Esophagus muscularis mucosa (tissue), 3 donors: ENCODE data around the gene DOC2A.

Experiments
- CTCF ChIP-seq, 3 experiments: fragments of 200-600 bp in 2 of 3; fragments of 450-650 bp in 1 of 3; sonication (generic) in 2 of 3; IDR thresholded peaks; one replicate each; pipeline ENCODE4 v1.5.1; 2017 to 2019; ENCODE audit warnings: antibody characterized with exemption in 3 of 3, mild to moderate bottlenecking in 2 of 3, moderate library complexity in 1 of 3
- POLR2A ChIP-seq: fragments of 450-650 bp; IDR thresholded peaks from one replicate; pipeline ENCODE4 v1.6.1; 2017; ENCODE audit warnings: antibody characterized with exemption, moderate library complexity, mild to moderate bottlenecking, low read depth

- no peak for TF ChIP-seq CTCF (IDR thresholded peaks at IDR 0.05)
- TF ChIP-seq POLR2A, result no peak
Measured at GRCh38 chr16:29962344-29962994, 48.4 kb downstream of the DOC2A start.
